Osteocyte (in vitro differentiated cells): ENCODE measurements around the gene PAMR1. TPM values are rescaled to one million over a fixed set of nuclear protein-coding genes. Genes with fewer than 3 reads are reported as not detected.

Experiments used
- DNase-seq: peaks from one replicate; pipeline ENCODE4 v3.0.0; 2021; ENCODE audit warnings: mixed read lengths; ENCODE audit not compliant: unreplicated experiment; ENCODE audit errors: extremely low spot score
- H3K27ac Mint-ChIP-seq: one replicate; pipeline ENCODE4 v1.8.0; 2021; ENCODE audit warnings: mild to moderate bottlenecking, mixed read lengths; ENCODE audit not compliant: unreplicated experiment
- H3K27me3 Mint-ChIP-seq: one replicate; pipeline ENCODE4 v1.8.0; 2021; ENCODE audit warnings: mixed read lengths; ENCODE audit not compliant: unreplicated experiment
- H3K36me3 Mint-ChIP-seq: one replicate; pipeline ENCODE4 v1.8.0; 2021; ENCODE audit warnings: mixed read lengths; ENCODE audit not compliant: unreplicated experiment
- H3K4me1 Mint-ChIP-seq: one replicate; pipeline ENCODE4 v1.8.0; 2021; ENCODE audit warnings: mixed read lengths; ENCODE audit not compliant: unreplicated experiment
- H3K4me3 Mint-ChIP-seq: one replicate; pipeline ENCODE4 v1.8.0; 2021; ENCODE audit warnings: mild to moderate bottlenecking, moderate library complexity, mixed read lengths; ENCODE audit not compliant: unreplicated experiment
- H3K9me3 Mint-ChIP-seq: one replicate; pipeline ENCODE4 v1.8.0; 2021; ENCODE audit warnings: mixed read lengths; ENCODE audit not compliant: unreplicated experiment
- CTCF ChIP-seq: fragments of 200-600 bp; sonication (generic); IDR thresholded peaks from 2 replicates; pipeline ENCODE4 v1.5.0; 2021; ENCODE audit warnings: antibody characterized with exemption, mild to moderate bottlenecking, moderate library complexity
- total RNA-seq: library from RNA; stranded (reverse); gene quantifications from 2 replicates; pipeline ENCODE4 v1.2.1, GENCODE V29; 2021

The PAMR1 gene
- total RNA-seq, 1 donor from 2014 or later, result 4.4 TPM

GRCh38 chr11:35470616-35471015, 54.8 kb downstream of the PAMR1 start:
- TF ChIP-seq CTCF, result no peak
- peaks cover 10% of the 10 kb centered on the region for H3K4me1 Mint-ChIP-seq
- H3K9me3 Mint-ChIP-seq, result no peaks in the 10 kb centered on the region
- H3K36me3 Mint-ChIP-seq, result no peaks in the 10 kb centered on the region
- DNase-seq, result no peak
- H3K27ac Mint-ChIP-seq, result no peak overlapping the region
- H3K4me3 Mint-ChIP-seq, result no peak overlapping the region
- peaks cover 37% of the 10 kb centered on the region for H3K27me3 Mint-ChIP-seq

- Mint-ChIP-seq H3K4me1 (peaks cover 2% of the 10 kb centered on the region), H3K27me3 (peaks cover 34% of the 10 kb centered on the region), H3K36me3 (no peaks in the 10 kb centered on the region), H3K27ac (no peak overlapping the region), H3K9me3 (no peaks in the 10 kb centered on the region), H3K4me3 (no peak overlapping the region)
- no peak for DNase-seq
- no peak for TF ChIP-seq CTCF
Observed at GRCh38 chr11:35466058-35466457, 59.4 kb downstream of the PAMR1 start.

- no peak overlapping the region for H3K27ac Mint-ChIP-seq
- no peak for DNase-seq
- H3K4me1 Mint-ChIP-seq, result peaks cover 6% of the 10 kb centered on the region
- no peak overlapping the region for H3K4me3 Mint-ChIP-seq
- no peaks in the 10 kb centered on the region for H3K36me3 Mint-ChIP-seq
- TF ChIP-seq CTCF, result peak; percentile 60
- H3K27me3 Mint-ChIP-seq, result peaks cover 30% of the 10 kb centered on the region
- H3K9me3 Mint-ChIP-seq, result no peaks in the 10 kb centered on the region
Observed at GRCh38 chr11:35464308-35464707, 61.1 kb downstream of the PAMR1 start.

- no peak for DNase-seq
- Mint-ChIP-seq H3K4me1 (peaks cover 15% of the 10 kb centered on the region), H3K27ac (no peak overlapping the region), H3K36me3 (no peaks in the 10 kb centered on the region), H3K4me3 (no peak overlapping the region), H3K9me3 (no peaks in the 10 kb centered on the region), H3K27me3 (peaks cover 28% of the 10 kb centered on the region)
- TF ChIP-seq CTCF, result no peak
Observed at GRCh38 chr11:35463331-35463751, 62.1 kb downstream of the PAMR1 start.

GRCh38 chr11:35461917-35462538, 63.4 kb downstream of the PAMR1 start:
- no peak overlapping the region for H3K27ac Mint-ChIP-seq
- H3K4me1 Mint-ChIP-seq, result peaks cover 16% of the 10 kb centered on the region
- H3K36me3 Mint-ChIP-seq, result no peaks in the 10 kb centered on the region
- no peaks in the 10 kb centered on the region for H3K9me3 Mint-ChIP-seq
- no peak for DNase-seq
- peaks cover 28% of the 10 kb centered on the region for H3K27me3 Mint-ChIP-seq
- peak; percentile 7 for TF ChIP-seq CTCF
- no peak overlapping the region for H3K4me3 Mint-ChIP-seq
